GM12878 (cell line): Measurements from ENCODE around the gene GFAP. TPM values are rescaled to one million over a fixed set of nuclear protein-coding genes. Genes with fewer than 3 reads are reported as not detected.

Source experiments
- ATAC-seq: fragments of 200-7000 bp; cut with Tn5 transposase; 3 replicates; pipeline ENCODE4 v1.9.1; 2020; ENCODE audit warnings: mild to moderate bottlenecking, moderate library complexity
- BruUV-seq: library from RNA; stranded (reverse); fragments of 400-500 nt; replicated peaks from 2 replicates; lab custom pipeline; 2021; lab: Mats Ljungman, UMichigan
- CTCF ChIA-PET: fragments of 300-600 bp; sonication (Branson Sonifier 250); formaldehyde crosslinking; extraction: SDS; loops from one replicate; lab custom pipeline; 2021; ENCODE audit warnings: inconsistent platforms; lab: Yijun Ruan, JAX
- POLR2A ChIA-PET: fragments of 350-600 bp; formaldehyde crosslinking; extraction: SDS; loops from one replicate; lab custom pipeline; 2021; ENCODE audit warnings: inconsistent platforms; lab: Charles Lee
- RAD21 ChIA-PET: fragments of 300-600 bp; sonication (Branson Sonifier 250); formaldehyde crosslinking; loops from one replicate; lab custom pipeline; 2023; ENCODE audit warnings: antibody characterized with exemption; ENCODE audit not compliant: unreplicated experiment; lab: Charles Lee
- SMC1A ChIA-PET: fragments of 300-600 bp; sonication (Branson Sonifier 250); formaldehyde crosslinking; loops from one replicate; lab custom pipeline; 2023; ENCODE audit not compliant: unreplicated experiment, uncharacterized antibody; lab: Charles Lee
- DNase-seq: peaks from one replicate; pipeline ENCODE4 v3.0.0-alpha.2; 2011; ENCODE audit warnings: low read depth, low spot score
- FAIRE-seq: peaks from 3 replicates; lab custom pipeline; 2011; peaks lifted over from hg19 to GRCh38; lab: Jason Lieb, UNC
- H2AFZ ChIP-seq: 2 replicates; pipeline ENCODE4 v1.6.0; 2011; ENCODE audit warnings: low read depth, low read length, control low read depth; ENCODE audit not compliant: control insufficient read depth
- H3K27ac ChIP-seq: 2 replicates; pipeline ENCODE4 v1.5.1; 2011; ENCODE audit warnings: control low read depth; ENCODE audit not compliant: control insufficient read depth, insufficient read depth
- H3K27me3 ChIP-seq, 2 experiments: replicated peaks in 1 of 2; 2 replicates each; pipeline versions ENCODE4 v1.6.0 to v1.6.1; 2011; ENCODE audit warnings: low read length in 1 of 2; ENCODE audit not compliant: control insufficient read depth in 2 of 2, insufficient read depth in 2 of 2
- H3K36me3 ChIP-seq, 2 experiments: 2 replicates each; pipeline ENCODE4 v1.5.1; 2011; ENCODE audit warnings: low read length in 1 of 2; ENCODE audit not compliant: control insufficient read depth in 2 of 2, insufficient read depth in 2 of 2
- H3K4me1 ChIP-seq: 2 replicates; pipeline ENCODE4 v1.6.1; 2011; ENCODE audit warnings: mild to moderate bottlenecking, low read length, moderate library complexity, mixed read lengths; ENCODE audit not compliant: control insufficient read depth, insufficient read depth
- H3K4me2 ChIP-seq: 2 replicates; pipeline ENCODE4 v1.6.0; 2011; ENCODE audit warnings: control low read depth; ENCODE audit not compliant: control insufficient read depth, insufficient read depth
- H3K4me3 ChIP-seq: fragments of 200-600 bp; sonication (generic); 2 replicates; pipeline ENCODE4 v1.5.1; 2016
- H3K79me2 ChIP-seq: 2 replicates; pipeline ENCODE4 v1.6.0; 2011; ENCODE audit warnings: low read length; ENCODE audit not compliant: control insufficient read depth, insufficient read depth
- H3K9ac ChIP-seq: 2 replicates; pipeline ENCODE4 v1.8.0; 2011; ENCODE audit warnings: low read length, control low read depth, mixed read lengths; ENCODE audit not compliant: control insufficient read depth, insufficient read depth
- H3K9me3 ChIP-seq: replicated peaks from 3 replicates; pipeline ENCODE4 v1.5.1; 2011; ENCODE audit warnings: mild to moderate bottlenecking, low read length; ENCODE audit not compliant: control insufficient read depth, insufficient read depth
- H4K20me1 ChIP-seq: 2 replicates; pipeline ENCODE4 v1.6.0; 2011; ENCODE audit not compliant: control insufficient read depth, insufficient read depth
- CBX5 ChIP-seq: sonication (generic); IDR thresholded peaks from 2 replicates; pipeline ENCODE4 v1.6.1; 2016; ENCODE audit warnings: low read depth, moderate library complexity, mild to moderate bottlenecking, inconsistent platforms
- GABPA ChIP-seq: IDR thresholded peaks from 2 replicates; pipeline ENCODE4 v1.6.1; 2014; ENCODE audit warnings: antibody characterized with exemption, low read depth, mild to moderate bottlenecking, inconsistent platforms
- HDAC2 ChIP-seq: fragments of 200-600 bp; sonication (generic); IDR thresholded peaks from 2 replicates; pipeline ENCODE4 v1.6.1; 2017
- HDAC6 ChIP-seq: fragments of 200-600 bp; sonication (generic); IDR thresholded peaks from one replicate; pipeline ENCODE4 v1.8.0; 2017; ENCODE audit warnings: antibody characterized with exemption; ENCODE audit not compliant: unreplicated experiment
- JUND ChIP-seq: IDR thresholded peaks from 2 replicates; pipeline ENCODE4 v1.6.1; 2012; ENCODE audit warnings: low read depth, mild to moderate bottlenecking, low read length, improper control_type of control experiment, moderate library complexity
- NFXL1 ChIP-seq: fragments of 450-650 bp; IDR thresholded peaks from 2 replicates; pipeline ENCODE4 v1.6.1; 2017; ENCODE audit warnings: antibody characterized with exemption, mild to moderate bottlenecking, borderline replicate concordance
- PAX5 ChIP-seq: IDR thresholded peaks from 2 replicates; pipeline ENCODE4 v1.6.1; 2011; ENCODE audit warnings: low read depth, low read length, borderline replicate concordance
- PAX8 ChIP-seq: fragments of 450-650 bp; IDR thresholded peaks from 2 replicates; pipeline ENCODE4 v1.6.1; 2017; ENCODE audit warnings: mild to moderate bottlenecking, moderate library complexity
- RBBP5 ChIP-seq: fragments of 200-600 bp; sonication (generic); conservative IDR thresholded peaks from 2 replicates; pipeline ENCODE4 v1.6.1; 2016
- RELA ChIP-seq: fragments of 450-650 bp; IDR thresholded peaks from 2 replicates; pipeline ENCODE4 v1.8.0; 2014; ENCODE audit warnings: borderline replicate concordance; ENCODE audit not compliant: partially characterized antibody
- SKIL ChIP-seq: fragments of 450-650 bp; IDR thresholded peaks from 2 replicates; pipeline ENCODE4 v1.6.1; 2017; ENCODE audit warnings: mild to moderate bottlenecking, low read depth, inconsistent platforms; ENCODE audit not compliant: poor library complexity, severe bottlenecking
- STAT3 ChIP-seq: IDR thresholded peaks from 2 replicates; pipeline ENCODE4 v1.6.1; 2011; ENCODE audit warnings: low read depth, low read length, improper control_type of control experiment
- TCF7 ChIP-seq: IDR thresholded peaks from 2 replicates; pipeline ENCODE4 v1.6.1; 2014; ENCODE audit warnings: antibody characterized with exemption, borderline replicate concordance
- ZSCAN29 ChIP-seq: fragments of 450-650 bp; IDR thresholded peaks from 2 replicates; pipeline ENCODE4 v1.6.1; 2017; ENCODE audit warnings: mild to moderate bottlenecking, moderate library complexity
- WGBS: methylation state at CpG from one replicate; pipeline ENCODE4 v1.1.6; 2016; ENCODE audit warnings: low lambda C conversion rate; ENCODE audit not compliant: insufficient replicate concordance, insufficient coverage; ENCODE audit errors: missing lambda C conversion rate; 5-methylcytosine and 5-hydroxymethylcytosine counted together
- in situ Hi-C: fragments of 300-500 bp; cut with MboI; formaldehyde crosslinking; loops from 9 replicates; pipeline ENCODE4 v1.14.3; 2018; ENCODE audit warnings: mixed read lengths
- intact Hi-C: fragments of 100-400 bp; cut with micrococcal nuclease; formaldehyde crosslinking; loops from one replicate; pipeline ENCODE4 v1.14.2; 2022; ENCODE audit not compliant: unreplicated experiment
- polyA plus RNA-seq, 11 experiments: library from polyadenylated mRNA; depleted of rRNA in 4 of 11; unstranded in 6 of 11; stranded (reverse) in 5 of 11; fragments of >200 nt; fragmentation: Nextera tagmentation in 4 of 11; fragmentation: Illumina TruSeq in 1 of 11; extraction: Ambion mirVana in 4 of 11; extraction: Trizol in 1 of 11; gene quantifications; 1 replicate in 1 of 11; 2 replicates in 10 of 11; pipeline versions ENCODE4 v1.2.1 to v1.2.3, GENCODE V29; 2011 to 2016; ENCODE audit warnings: inconsistent platforms in 2 of 11, missing spikeins in 2 of 11, low read depth in 1 of 11
- total RNA-seq, 4 experiments: library from RNA; depleted of rRNA in 3 of 4; stranded (reverse); fragments of >200 nt in 3 of 4; fragmentation: Illumina TruSeq in 1 of 4; extraction: Trizol in 1 of 4; gene quantifications; 2 replicates each; pipeline versions ENCODE4 v1.2.1 to v1.2.3, GENCODE V29; 2013 to 2021

GFAP gene
- total and polyA plus RNA-seq, 10 of the 15 experiments (the other 5 are each of a cell fraction or from before 2014, with no cell fraction given), result 0.04 to 0.25 TPM; not detected in 8

- intact Hi-C loops, result no loop called here
Observed at GRCh38 chr17:44910231-44911106, 4.8 kb downstream of the GFAP start.

More at GRCh38 chr17:44910231-44911106, 4.8 kb downstream of the GFAP start:
- no peak overlapping the region for H3K27ac ChIP-seq
- in situ Hi-C loops, result no loop called here
- FAIRE-seq, result no peak
- WGBS, result 47% methylated on average over 13 of the region's 13 CpGs
- POLR2A ChIA-PET, result interaction anchor here (0.5 to 1.0 kb wide), 2 partner anchors 11 to 474 kb away, joined by 3 read pairs; no protein-coding TSS in a partner anchor
- SMC1A ChIA-PET, result interaction anchor here (0.7 to 2.6 kb wide), 2 partner anchors 10 to 287 kb away, joined by 3 to 12 read pairs; no protein-coding TSS in a partner anchor
- no peak overlapping the region for H3K4me3 ChIP-seq
- no peak overlapping the region for H3K9ac ChIP-seq
- no peaks in the 10 kb centered on the region; a peak in 3 of 4 replicates for H3K27me3 ChIP-seq
- H3K4me2 ChIP-seq, result no peak overlapping the region
- H2AFZ ChIP-seq, result peak overlapping the region; percentile 35; the same call in 1 of the 2 replicates
- H3K79me2 ChIP-seq, result no peaks in the 10 kb centered on the region
- RAD21 ChIA-PET, result interaction anchor here (1.1 kb wide), 1 partner anchor 9 kb away, joined by 3 read pairs; no protein-coding TSS in a partner anchor
- no peaks in the 10 kb centered on the region for H3K9me3 ChIP-seq
- H3K36me3 ChIP-seq, result no peaks in the 10 kb centered on the region
- H4K20me1 ChIP-seq, result no peaks in the 10 kb centered on the region
- no TSS peak for BruUV-seq
- peaks cover 9% of the 10 kb centered on the region for H3K4me1 ChIP-seq
- TF ChIP-seq GABPA (no peak), HDAC2 (no peak), ZSCAN29 (no peak), JUND (no peak), RELA (no peak), STAT3 (no peak), CBX5 (no peak), PAX8 (no peak), RBBP5 (no peak), TCF7 (no peak), PAX5 (no peak), HDAC6 (no peak), SKIL (no peak), NFXL1 (no peak)
- CTCF ChIA-PET, result interaction anchor here (0.5 to 2.6 kb wide), 10 partner anchors 8 to 225 kb away, joined by 3 to 17 read pairs (median 6); partner anchors contain the start of gene ACBD4
- ATAC-seq, result no peak
- no peak for DNase-seq
